Fibroblast of mammary gland (primary cell): ENCODE data around the gene BMERB1.
A peak's percentile ranks its signal among the peaks of the same experiment; 100 is the strongest.

ENCODE experiments used
- DNase-seq: peaks from one replicate; pipeline ENCODE4 v3.0.0-alpha.2; 2010; ENCODE audit warnings: low read depth
- H3K4me3 ChIP-seq: 2 replicates; pipeline ENCODE4 v1.5.1; 2011; ENCODE audit warnings: low read depth, mild to moderate bottlenecking, low read length, moderate library complexity; ENCODE audit not compliant: control insufficient read depth
- TF ChIP-seq, protein P1 (sequence below): conservative IDR thresholded peaks from 2 replicates; pipeline ENCODE4 v1.5.1; 2011; ENCODE audit warnings: low read depth, low read length, inconsistent platforms; ENCODE audit not compliant: control insufficient read depth, insufficient read depth

The BMERB1 gene

GRCh38 chr16:15609286-15609649 is 174.9 kb downstream of the BMERB1 start:
- no peak overlapping the region for H3K4me3 ChIP-seq
- DNase-seq: no peak
- TF ChIP-seq, protein P1, sequence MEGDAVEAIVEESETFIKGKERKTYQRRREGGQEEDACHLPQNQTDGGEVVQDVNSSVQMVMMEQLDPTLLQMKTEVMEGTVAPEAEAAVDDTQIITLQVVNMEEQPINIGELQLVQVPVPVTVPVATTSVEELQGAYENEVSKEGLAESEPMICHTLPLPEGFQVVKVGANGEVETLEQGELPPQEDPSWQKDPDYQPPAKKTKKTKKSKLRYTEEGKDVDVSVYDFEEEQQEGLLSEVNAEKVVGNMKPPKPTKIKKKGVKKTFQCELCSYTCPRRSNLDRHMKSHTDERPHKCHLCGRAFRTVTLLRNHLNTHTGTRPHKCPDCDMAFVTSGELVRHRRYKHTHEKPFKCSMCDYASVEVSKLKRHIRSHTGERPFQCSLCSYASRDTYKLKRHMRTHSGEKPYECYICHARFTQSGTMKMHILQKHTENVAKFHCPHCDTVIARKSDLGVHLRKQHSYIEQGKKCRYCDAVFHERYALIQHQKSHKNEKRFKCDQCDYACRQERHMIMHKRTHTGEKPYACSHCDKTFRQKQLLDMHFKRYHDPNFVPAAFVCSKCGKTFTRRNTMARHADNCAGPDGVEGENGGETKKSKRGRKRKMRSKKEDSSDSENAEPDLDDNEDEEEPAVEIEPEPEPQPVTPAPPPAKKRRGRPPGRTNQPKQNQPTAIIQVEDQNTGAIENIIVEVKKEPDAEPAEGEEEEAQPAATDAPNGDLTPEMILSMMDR: no peak

GRCh38 chr16:15610369-15610871 is 176.0 kb downstream of the BMERB1 start:
- DNase-seq: peak; percentile 70
- no peak overlapping the region for H3K4me3 ChIP-seq
- TF ChIP-seq, protein P1: no peak

GRCh38 chr16:15611610-15612009 is 177.2 kb downstream of the BMERB1 start:
- DNase-seq: peak; percentile 53
- TF ChIP-seq, protein P1: no peak
- H3K4me3 ChIP-seq: no peak overlapping the region

DNA sequence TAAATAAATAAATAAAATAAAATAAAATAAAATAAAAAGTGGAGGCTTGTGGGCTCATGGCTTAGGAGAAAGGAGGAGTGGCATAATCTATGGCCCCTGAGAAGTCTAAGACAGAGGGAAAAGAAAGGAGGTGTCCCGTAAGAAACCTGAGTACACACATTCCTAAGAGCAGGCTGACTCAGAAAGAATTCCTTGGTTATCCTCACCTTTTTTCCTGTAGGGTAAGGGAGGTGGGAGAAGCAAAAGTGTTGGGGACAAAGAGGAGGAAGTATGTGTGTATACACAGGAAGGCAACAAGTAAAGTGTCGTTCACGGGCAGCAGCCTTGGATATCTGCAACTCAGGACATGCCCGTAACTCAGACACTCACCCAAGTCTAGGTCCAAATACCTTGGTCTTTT is 179.3 kb downstream of the BMERB1 start:
- TF ChIP-seq, protein P1: no peak
- H3K4me3 ChIP-seq: no peak overlapping the region
- DNase-seq: no peak

DNA sequence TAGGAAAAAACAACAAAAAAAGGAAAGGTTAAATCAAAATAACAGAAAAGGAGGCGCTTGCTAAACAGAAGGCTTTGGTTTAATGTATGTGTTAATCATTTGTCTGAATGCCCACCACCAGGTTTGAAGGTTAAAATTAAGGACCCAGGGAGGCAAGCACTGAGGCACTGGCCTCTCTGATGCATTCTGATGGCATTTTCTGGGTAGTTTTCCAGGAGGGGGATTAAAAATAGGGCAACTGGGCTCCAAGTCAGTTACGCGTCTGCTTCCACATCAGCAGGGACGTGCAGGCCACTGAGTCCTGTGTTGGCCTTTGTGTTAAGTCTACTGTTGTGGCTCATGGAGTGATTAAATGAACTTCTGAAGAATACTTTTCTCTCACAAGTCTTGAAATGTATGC is 181.6 kb downstream of the BMERB1 start:
- TF ChIP-seq, protein P1: no peak
- DNase-seq: no peak

GRCh38 chr16:15616475-15617165 is 182.2 kb downstream of the BMERB1 start:
- H3K4me3 ChIP-seq: no peak overlapping the region
- TF ChIP-seq, protein P1: no peak
- no peak for DNase-seq

More for the DNA sequence above, 181.6 kb downstream of the BMERB1 start:
- H3K4me3 ChIP-seq: no peak overlapping the region
